Psoas muscle (tissue), 8 donors: Measurements from ENCODE around the gene KATNB1. TPM values are rescaled to one million over a fixed set of nuclear protein-coding genes. Genes with fewer than 3 reads are reported as not detected.

Source experiments
- ATAC-seq, 4 donors: fragments of 200-7000 bp; cut with Tn5 transposase; one replicate each; pipeline ENCODE4 v1.9.1; 2020; ENCODE audit warnings: moderate library complexity in 3 of 4, mild to moderate bottlenecking in 2 of 4
- DNase-seq, 2 donors: peaks; one replicate each; pipeline ENCODE4 v3.0.0-alpha.2; 2020
- H3K27ac ChIP-seq: fragments of 200-600 bp; one replicate; pipeline ENCODE4 v1.8.0; 2022
- H3K27me3 ChIP-seq, 3 donors: fragments of 200-600 bp in 1 of 3; one replicate each; pipeline versions ENCODE4 v1.6.1 to v1.8.0; 2013 to 2022; ENCODE audit warnings: low read length in 2 of 3, mild to moderate bottlenecking in 2 of 3, moderate library complexity in 1 of 3; ENCODE audit not compliant: insufficient read depth in 3 of 3
- H3K36me3 ChIP-seq, 2 donors: fragments of 200-600 bp in 1 of 2; one replicate each; pipeline versions ENCODE4 v1.6.1 to v1.8.0; 2013 to 2022; ENCODE audit warnings: low read depth in 1 of 2, mild to moderate bottlenecking in 1 of 2, moderate library complexity in 1 of 2; ENCODE audit not compliant: insufficient read depth in 1 of 2
- H3K4me1 ChIP-seq: fragments of 200-600 bp; one replicate; pipeline ENCODE4 v1.8.0; 2022
- H3K4me3 ChIP-seq: fragments of 200-600 bp; one replicate; pipeline ENCODE4 v1.8.0; 2022; ENCODE audit warnings: mild to moderate bottlenecking
- H3K9me3 ChIP-seq: fragments of 200-600 bp; one replicate; pipeline ENCODE4 v1.8.0; 2022
- CTCF ChIP-seq: fragments of 200-600 bp; IDR thresholded peaks from one replicate; pipeline ENCODE4 v1.8.0; 2022; ENCODE audit warnings: antibody characterized with exemption
- WGBS, 3 donors: extraction: QIAGEN DNeasy Blood & Tissue Kit; methylation state at CpG; one replicate each; pipeline versions ENCODE4 v1.1.6 to v1.1.7; 2013; 5-methylcytosine and 5-hydroxymethylcytosine counted together
- intact Hi-C, 2 donors: fragments of 100-400 bp; cut with DNase I; formaldehyde crosslinking; loops; one replicate each; pipeline versions ENCODE4 v1.11.0 to v1.14.2; 2022
- polyA plus RNA-seq, 3 donors: library from polyadenylated mRNA; stranded (reverse); fragments of 200-250 nt; gene quantifications; one replicate each; pipeline ENCODE4 v1.2.3, GENCODE V29; 2013
- total RNA-seq, 4 donors: library from RNA; stranded (reverse); fragmentation: NEBNext Ultra II Directional in 2 of 4; extraction: Animal tissue kit (Norgen Biotek cat#: 25700) in 2 of 4; gene quantifications; one replicate each; pipeline versions ENCODE4 v1.2.1 to v1.2.4, GENCODE V29; 2021 to 2023
- donor health status: healthy with polysubstance abuse.
- donor health status: DM: no; HTN: no; CAD: no; lungs with moderate emphysema.
- donor health status: Bipolar disorder and iron deficiency.
- donor health status: healthy.
- donor health status: DM: yes; HTN: yes; CAD: no.
- donor health status: DM: no; HTN: no; CAD: no.
- donor health status: DM: no; HTN: no; CAD: no.
- donor health status: DM: yes; HTN: yes; CAD: no.

The KATNB1 gene
- total and polyA plus RNA-seq, 7 donors: 6.3 to 15.6 (median 9.2) TPM

GRCh38 chr16:57738844-57739243 lies 3.3 kb downstream of the KATNB1 start:
- Histone ChIP-seq H3K4me1 (no peaks in the 10 kb centered on the region), H3K27ac (no peak overlapping the region), H3K36me3 (peaks cover 0 to 5% of the 10 kb centered on the region in 2 donors), H3K4me3 (no peak overlapping the region), H3K9me3 (no peaks in the 10 kb centered on the region), H3K27me3 (no peaks in the 10 kb centered on the region)
- ATAC-seq: no peak
- DNase-seq: no peak
- no peak for TF ChIP-seq CTCF
- whole genome bisulfite sequencing, 3 donors: 95 to 96% (median 95%) methylated on average over 7 of the region's 7 CpGs
- intact Hi-C loops: no loop called here

- Histone ChIP-seq H3K27me3 (no peaks in the 10 kb centered on the region), H3K4me1 (no peaks in the 10 kb centered on the region), H3K27ac (no peak overlapping the region), H3K36me3 (peaks cover 0 to 12% of the 10 kb centered on the region in 2 donors), H3K4me3 (no peak overlapping the region), H3K9me3 (no peaks in the 10 kb centered on the region)
- 94 to 95% (median 94%) methylated on average over 18 of the region's 18 CpGs for WGBS, 3 donors
- no peak for TF ChIP-seq CTCF
- no peak for ATAC-seq
- peak in 1 of 2 donors; percentile 25 for DNase-seq
- intact Hi-C loops: no loop called here
These were observed 4.3 kb downstream of the KATNB1 start for GRCh38 chr16:57739756-57740422.

GRCh38 chr16:57740423-57741071 lies 5.0 kb downstream of the KATNB1 start:
- Histone ChIP-seq H3K4me1 (no peaks in the 10 kb centered on the region), H3K4me3 (no peak overlapping the region), H3K36me3 (peaks cover 0 to 13% of the 10 kb centered on the region in 2 donors), H3K27ac (no peak overlapping the region), H3K27me3 (no peaks in the 10 kb centered on the region), H3K9me3 (no peaks in the 10 kb centered on the region)
- intact Hi-C loops: no loop called here
- 94 to 97% (median 94%) methylated on average over 21 to 24 of the region's 24 CpGs for WGBS, 3 donors
- ATAC-seq (no peak), DNase-seq (peak in 1 of 2 donors; percentile 46)
- no peak for TF ChIP-seq CTCF

- Histone ChIP-seq H3K27me3 (no peaks in the 10 kb centered on the region), H3K27ac (no peak overlapping the region), H3K4me3 (no peak overlapping the region), H3K9me3 (no peaks in the 10 kb centered on the region), H3K36me3 (peaks cover 0 to 13% of the 10 kb centered on the region in 2 donors), H3K4me1 (no peaks in the 10 kb centered on the region)
- WGBS, 3 donors: 73 to 81% (median 76%) methylated on average over 15 to 16 of the region's 16 CpGs
- intact Hi-C loops: no loop called here
- no peak for TF ChIP-seq CTCF
- ATAC-seq: peak in 3 of 4 donors; percentile 42 to 72 (median 44)
- peak in 1 of 2 donors; percentile 30 for DNase-seq
These were observed 6.2 kb downstream of the KATNB1 start for GRCh38 chr16:57741660-57742191.
